Anterior cingulate cortex (tissue), 58 donors: ENCODE results near the gene ARHGEF4.
"Not testable (repeated sequence)": the region's sequence is repeated elsewhere in the genome, so short reads cannot be mapped to it uniquely, and the experiment has no call there.

ENCODE experiments used
- DNase-seq, 58 donors: peaks; one replicate each; lab custom pipeline; 2025; lab: John Stamatoyannopoulos, UW

Gene ARHGEF4

GRCh38 chr2:131058920-131059319 lies 222.2 kb downstream of the ARHGEF4 start:
- peak in 39 of 58 donors; percentile 14 to 87 (median 67) for DNase-seq

- no peak for DNase-seq
These were observed 227.0 kb downstream of the ARHGEF4 start for GRCh38 chr2:131063501-131064283.

- no peak for DNase-seq
These were observed 228.1 kb downstream of the ARHGEF4 start for GRCh38 chr2:131064589-131065512.

DNA sequence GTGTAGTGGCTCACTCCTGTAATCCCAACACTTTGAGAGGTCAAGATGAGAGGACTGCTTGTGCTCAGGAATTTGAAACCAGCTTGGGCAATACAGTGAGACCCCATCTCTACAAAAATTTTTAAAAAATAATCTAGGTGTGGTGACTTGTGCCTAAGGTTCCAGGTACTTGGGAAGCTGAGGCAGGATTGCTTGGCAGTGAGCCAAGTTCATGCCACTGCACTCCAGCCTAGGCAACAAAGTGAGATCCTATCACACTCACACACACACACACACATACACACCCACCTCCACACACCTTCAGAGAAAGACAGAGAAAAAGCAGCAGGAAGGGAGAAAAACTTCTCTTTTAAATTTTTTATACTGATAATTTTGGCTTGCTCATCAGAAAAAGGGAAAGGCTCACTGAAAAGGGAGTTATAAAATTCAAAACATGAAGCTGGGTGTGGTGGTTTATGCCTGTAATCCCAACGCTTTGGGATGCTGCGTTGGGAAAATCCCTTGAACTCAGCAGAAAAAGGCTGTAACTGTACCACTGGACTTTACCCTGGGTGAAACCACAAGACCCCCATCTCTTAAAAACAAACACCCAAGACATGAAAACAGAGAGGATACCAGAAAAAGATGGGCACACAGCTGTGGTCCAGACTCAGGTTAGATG lies 230.9 kb downstream of the ARHGEF4 start:
- no peak for DNase-seq

- not testable (repeated sequence) for DNase-seq
These were observed 231.5 kb downstream of the ARHGEF4 start for GRCh38 chr2:131068172-131068571.

GRCh38 chr2:131075578-131075977 lies 238.9 kb downstream of the ARHGEF4 start:
- DNase-seq, result not testable (repeated sequence)

- DNase-seq, result no peak
These were observed 240.0 kb downstream of the ARHGEF4 start for GRCh38 chr2:131076707-131077106.

DNA sequence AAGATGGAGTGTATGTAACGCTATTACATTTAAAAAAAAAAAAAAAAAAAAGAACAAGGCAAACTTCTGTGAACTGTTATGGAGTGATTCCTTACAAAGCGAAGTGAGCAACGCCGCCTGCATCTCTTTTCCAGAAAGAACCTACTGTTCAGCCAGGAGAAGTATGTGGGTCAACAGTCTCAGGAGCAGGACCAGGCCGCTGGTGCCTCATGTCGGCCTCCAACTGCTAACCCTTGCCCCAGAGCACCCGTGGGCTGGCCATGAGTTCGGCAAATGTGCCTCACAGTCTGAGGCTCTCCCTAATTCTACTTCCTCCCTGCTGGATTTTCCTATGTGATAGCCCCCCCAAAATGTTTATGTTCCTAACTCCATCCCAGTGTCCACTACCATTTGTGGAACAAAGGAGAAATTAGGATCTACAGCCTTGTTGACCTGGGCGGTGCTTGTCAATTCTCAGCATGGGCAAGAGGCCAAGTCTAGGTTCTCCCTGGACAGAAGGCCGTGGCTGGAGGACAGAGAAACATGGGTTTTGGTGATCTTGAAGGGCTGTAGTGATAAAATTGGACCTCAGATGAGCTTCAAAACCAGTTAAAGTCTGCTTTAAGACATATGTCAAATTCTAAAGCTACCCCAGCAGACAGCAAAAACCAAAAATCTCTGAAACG lies 240.6 kb downstream of the ARHGEF4 start:
- no peak for DNase-seq

GRCh38 chr2:131077966-131078365 lies 241.3 kb downstream of the ARHGEF4 start:
- no peak for DNase-seq

- DNase-seq, result not testable (repeated sequence)
These were observed 243.2 kb downstream of the ARHGEF4 start for GRCh38 chr2:131079931-131080330.

- no peak for DNase-seq
These were observed 244.5 kb downstream of the ARHGEF4 start for GRCh38 chr2:131081190-131081589.

DNA sequence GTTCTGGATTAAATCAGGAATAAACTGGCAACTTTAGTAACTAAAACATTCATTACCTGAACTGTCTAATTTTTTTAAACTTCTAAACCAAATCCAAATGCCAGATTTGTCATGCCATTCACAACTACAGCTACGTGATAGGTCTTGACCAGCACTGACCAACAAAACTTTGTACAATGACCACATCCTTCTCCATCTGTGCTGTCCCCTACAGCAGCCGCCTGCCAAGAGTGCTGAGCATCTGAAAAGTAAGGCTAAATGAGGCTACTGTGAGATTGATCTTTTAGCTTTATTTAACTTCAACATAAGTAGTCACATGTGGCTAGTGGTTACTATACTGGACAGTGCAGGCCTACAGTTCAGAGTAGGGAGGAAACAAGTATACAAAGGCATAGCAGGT lies 248.9 kb downstream of the ARHGEF4 start:
- no peak for DNase-seq

DNA sequence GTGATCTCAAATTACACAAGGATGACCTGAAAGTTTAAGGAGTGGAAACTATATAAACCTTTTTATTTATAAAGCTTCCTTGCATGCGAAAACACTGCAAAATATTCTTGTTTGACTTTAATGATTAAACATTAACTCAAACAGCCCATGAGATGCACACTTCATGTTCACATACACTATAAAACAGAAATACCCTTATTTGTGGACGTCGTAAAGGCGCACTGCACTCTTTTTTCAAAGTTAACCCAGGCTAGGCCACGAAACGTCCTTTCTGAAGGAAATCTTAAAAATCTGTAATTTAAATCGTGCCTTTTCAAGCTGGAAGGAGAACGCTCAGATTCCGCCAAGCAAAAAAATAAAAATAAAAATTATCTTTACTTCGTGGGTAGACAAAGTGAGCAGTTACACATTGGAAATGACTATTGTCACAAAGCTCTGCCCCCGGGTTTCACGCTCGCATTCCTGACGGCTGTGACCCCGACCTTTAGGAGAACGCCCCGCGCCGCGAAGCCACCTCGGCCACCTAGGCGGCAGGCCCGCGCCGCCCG lies 255.8 kb downstream of the ARHGEF4 start:
- peak in 2 of 58 donors; percentile 39 to 62 for DNase-seq

- DNase-seq, result peak; percentile 40 to 93 (median 82)
These were observed 256.4 kb downstream of the ARHGEF4 start, which contains the start of gene FAM168B for GRCh38 chr2:131093006-131093695. TSS of gene FAM168B (minus strand) at chr2:131093460. CDS start at chr2:131082646, 10,814 bp downstream.

- peak in 25 of 58 donors; percentile 53 to 93 (median 78) for DNase-seq
These were observed 257.2 kb downstream of the ARHGEF4 start for GRCh38 chr2:131093696-131094462.

DNA sequence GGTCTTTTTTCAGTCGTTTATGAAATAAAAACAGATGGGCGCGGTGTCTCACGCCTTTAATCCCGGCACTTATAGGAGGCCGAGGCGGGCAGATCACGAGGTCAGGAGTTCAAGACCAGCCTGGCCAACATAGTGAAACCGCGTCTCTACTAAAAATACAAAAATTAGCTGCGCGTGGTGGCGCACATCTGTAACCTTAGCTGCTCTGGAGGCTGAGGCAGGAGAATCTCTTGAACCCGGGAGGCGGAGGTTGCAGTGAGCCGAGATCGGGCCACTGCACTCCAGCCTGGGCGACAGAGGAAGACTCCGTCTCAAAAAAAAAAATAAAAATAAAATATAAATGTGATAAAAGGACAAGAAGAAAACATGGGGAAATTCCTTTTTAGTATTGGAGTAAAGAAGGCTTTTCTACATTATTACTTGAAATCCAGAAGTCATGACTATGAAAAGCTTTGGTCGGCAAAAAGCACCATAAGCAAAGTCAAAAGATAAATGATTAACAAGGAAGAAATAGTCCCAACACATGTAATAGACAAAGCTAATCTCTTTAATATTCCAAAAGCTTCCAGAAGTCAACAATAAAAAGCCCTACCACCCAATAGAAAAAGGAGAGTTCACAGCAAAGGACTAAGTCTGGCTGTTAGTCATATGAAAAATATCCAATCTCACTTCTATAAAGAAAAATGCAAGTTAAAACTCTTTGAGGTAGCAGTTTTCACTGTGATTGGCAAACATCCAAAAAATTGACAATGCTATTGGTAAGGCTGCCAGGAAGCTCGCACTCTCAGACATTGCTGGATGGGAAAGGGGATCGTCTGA lies 258.0 kb downstream of the ARHGEF4 start:
- DNase-seq, result peak in 1 of 58 donors; percentile 2
